B cell (primary cell): ENCODE data around the gene KRTAP10-2. TPM values are rescaled to one million over a fixed set of nuclear protein-coding genes. Genes with fewer than 3 reads are reported as not detected.

Source experiments
- ATAC-seq: fragments of 200-7000 bp; cut with Tn5 transposase; one replicate; pipeline ENCODE4 v1.10.0; 2021; ENCODE audit warnings: low read depth, mild to moderate bottlenecking, moderate number of reproducible peaks, moderate library complexity
- CTCF ChIA-PET: fragments of 350-600 bp; sonication (Branson Sonifier 250); formaldehyde crosslinking; loops from one replicate; lab custom pipeline; 2021; ENCODE audit warnings: antibody characterized with exemption, inconsistent platforms; lab: Charles Lee
- POLR2A ChIA-PET: fragments of 350-600 bp; sonication (Branson Sonifier 250); formaldehyde crosslinking; loops from one replicate; lab custom pipeline; 2021; ENCODE audit warnings: antibody characterized with exemption; lab: Charles Lee
- DNase-seq: peaks from one replicate; pipeline ENCODE4 v3.0.0; 2013
- H2AFZ ChIP-seq: 2 replicates; pipeline ENCODE4 v1.6.1; 2012; ENCODE audit warnings: mild to moderate bottlenecking, low read depth, low read length; ENCODE audit not compliant: insufficient read depth, poor library complexity, severe bottlenecking
- H3K27ac ChIP-seq, 2 donors: 1 replicate in 1 of 2; 2 replicates in 1 of 2; pipeline ENCODE4 v1.5.1; 2012 to 2013; ENCODE audit warnings: low read length in 2 of 2, mild to moderate bottlenecking in 2 of 2, moderate library complexity in 1 of 2
- H3K27me3 ChIP-seq, 4 experiments: fragments of 200-600 bp in 1 of 4; sonication (generic) in 1 of 4; replicated peaks in 1 of 4; 1 replicate in 2 of 4; 2 replicates in 2 of 4; pipeline versions ENCODE4 v1.6.1 to v1.7.0; 2013 to 2016; ENCODE audit warnings: low read length in 3 of 4, mild to moderate bottlenecking in 2 of 4, mixed read lengths in 1 of 4, moderate library complexity in 1 of 4; ENCODE audit not compliant: insufficient read depth in 4 of 4, control insufficient read depth in 3 of 4; ENCODE audit errors: control extremely low read depth in 1 of 4
- H3K36me3 ChIP-seq, 2 experiments: replicated peaks in 1 of 2; 1 replicate in 1 of 2; 2 replicates in 1 of 2; pipeline versions ENCODE4 v1.6.1 to v1.7.1; 2013; ENCODE audit warnings: low read length in 1 of 2; ENCODE audit not compliant: insufficient read depth in 2 of 2, control insufficient read depth in 1 of 2; ENCODE audit errors: control extremely low read depth in 1 of 2, extremely low read depth in 1 of 2
- H3K4me1 ChIP-seq, 2 donors: fragments of 200-600 bp in 1 of 2; sonication (generic) in 1 of 2; 1 replicate in 1 of 2; 2 replicates in 1 of 2; pipeline versions ENCODE4 v1.5.1 to v1.6.1; 2013 to 2017; ENCODE audit warnings: low read length in 2 of 2; ENCODE audit not compliant: control insufficient read depth in 2 of 2, insufficient read depth in 2 of 2
- H3K4me2 ChIP-seq: replicated peaks from 2 replicates; pipeline ENCODE3; 2012; ENCODE audit warnings: mild to moderate bottlenecking, low read depth, low read length; ENCODE audit not compliant: poor library complexity, severe bottlenecking
- H3K4me3 ChIP-seq, 5 experiments: fragments of 200-600 bp in 1 of 5; sonication (generic) in 1 of 5; 1 replicate in 3 of 5; 2 replicates in 2 of 5; pipeline versions ENCODE4 v1.5.1 to v1.7.0; 2011 to 2016; ENCODE audit warnings: low read length in 4 of 5, mild to moderate bottlenecking in 4 of 5, low read depth in 2 of 5, control low read depth in 1 of 5, moderate library complexity in 1 of 5; ENCODE audit not compliant: insufficient read depth in 1 of 5; ENCODE audit errors: control extremely low read depth in 1 of 5, extremely low read depth in 1 of 5
- H3K79me2 ChIP-seq: fragments of 200-600 bp; sonication (generic); one replicate; pipeline ENCODE4 v1.6.0; 2016; ENCODE audit warnings: low read length; ENCODE audit not compliant: control insufficient read depth, insufficient read depth
- H3K9ac ChIP-seq: fragments of 200-600 bp; sonication (generic); 2 replicates; pipeline ENCODE4 v1.6.1; 2017; ENCODE audit warnings: mild to moderate bottlenecking, low read length, moderate library complexity
- H3K9me3 ChIP-seq, 3 donors: one replicate each; pipeline versions ENCODE4 v1.6.1 to v1.7.1; 2013; ENCODE audit warnings: low read length in 2 of 3; ENCODE audit not compliant: control insufficient read depth in 2 of 3, insufficient read depth in 1 of 3; ENCODE audit errors: control extremely low read depth in 1 of 3
- H4K20me1 ChIP-seq: 2 replicates; pipeline ENCODE4 v1.6.0; 2012; ENCODE audit warnings: mild to moderate bottlenecking, low read length; ENCODE audit not compliant: insufficient read depth, control insufficient read depth, poor library complexity, severe bottlenecking
- H3K27ac Mint-ChIP-seq: one replicate; pipeline ENCODE4 v1.8.0; 2021; ENCODE audit warnings: mixed read lengths
- H3K27me3 Mint-ChIP-seq: one replicate; pipeline ENCODE4 v1.8.0; 2021; ENCODE audit warnings: mixed read lengths
- H3K4me1 Mint-ChIP-seq: one replicate; pipeline ENCODE4 v1.8.0; 2021; ENCODE audit warnings: mixed read lengths
- H3K4me3 Mint-ChIP-seq: one replicate; pipeline ENCODE4 v1.8.0; 2021; ENCODE audit warnings: mixed read lengths
- H3K9me3 Mint-ChIP-seq: one replicate; pipeline ENCODE4 v1.8.0; 2022; ENCODE audit warnings: mixed read lengths; ENCODE audit not compliant: insufficient read depth
- CTCF ChIP-seq: fragments of 200-600 bp; IDR thresholded peaks from one replicate; pipeline ENCODE4 v1.8.0; 2022; ENCODE audit warnings: antibody characterized with exemption, mild to moderate bottlenecking
- EZH2 ChIP-seq: IDR thresholded peaks from 2 replicates; pipeline ENCODE4 v1.6.1; 2012; ENCODE audit warnings: borderline replicate concordance, low read depth, mild to moderate bottlenecking, moderate library complexity, low read length; ENCODE audit not compliant: insufficient read depth, poor library complexity, severe bottlenecking
- WGBS: methylation state at CpG from one replicate; pipeline ENCODE4 v1.1.5; 2013; ENCODE audit warnings: missing lambda C conversion rate; ENCODE audit not compliant: insufficient coverage; 5-methylcytosine and 5-hydroxymethylcytosine counted together
- intact Hi-C: fragments of 100-400 bp; cut with micrococcal nuclease; formaldehyde crosslinking; loops from one replicate; pipeline ENCODE4 v1.10.0; 2022
- polyA plus RNA-seq: library from polyadenylated mRNA; depleted of rRNA; stranded (reverse); fragments of >200 nt; gene quantifications from 2 replicates; pipeline ENCODE4 v1.2.3, GENCODE V29; 2012
- total RNA-seq, 2 donors: library from RNA; stranded (reverse); fragments of 120-200 nt in 1 of 2; gene quantifications; 1 replicate in 1 of 2; 2 replicates in 1 of 2; pipeline versions ENCODE4 v1.2.3 to v1.2.4, GENCODE V29; 2013 to 2022

KRTAP10-2 gene
- total and polyA plus RNA-seq, 2 donors (not counting 1 experiment from before 2014, with no cell fraction given): not detected

GRCh38 chr21:44557491-44558328, 6.4 kb upstream of the KRTAP10-2 start:
- Histone ChIP-seq H4K20me1 (no peaks in the 10 kb centered on the region), H3K27me3 (peaks cover 0 to 13% (median 4%) of the 10 kb centered on the region in 4 experiments), H3K4me2 (no peak overlapping the region), H3K4me3 (no peak overlapping the region), H3K4me1 (peaks cover 0 to 11% of the 10 kb centered on the region in 2 donors), H3K36me3 (no peaks in the 10 kb centered on the region), H3K9me3 (peaks cover 0 to 10% (median 4%) of the 10 kb centered on the region in 3 donors), H3K9ac (no peak overlapping the region), H2AFZ (no peak overlapping the region), H3K27ac (no peak overlapping the region), H3K79me2 (no peaks in the 10 kb centered on the region)
- WGBS: 71% methylated on average over 30 of the region's 30 CpGs
- POLR2A ChIA-PET: no interaction called here
- H3K4me1 Mint-ChIP-seq: peaks cover 23% of the 10 kb centered on the region
- DNase-seq: no peak
- no peak overlapping the region for H3K4me3 Mint-ChIP-seq
- ATAC-seq: no peak
- H3K27me3 Mint-ChIP-seq: peaks cover 46% of the 10 kb centered on the region
- TF ChIP-seq EZH2: no peak
- no peak for TF ChIP-seq CTCF
- CTCF ChIA-PET: interaction anchor here (1.2 kb wide), 1 partner anchor 382 kb away, joined by 3 read pairs; the partner anchor contains the start of gene SLX9
- H3K9me3 Mint-ChIP-seq: peaks cover 9% of the 10 kb centered on the region
- intact Hi-C loops: no loop called here
- H3K27ac Mint-ChIP-seq: no peak overlapping the region

- TF ChIP-seq CTCF: no peak
- no peak for TF ChIP-seq EZH2
- Mint-ChIP-seq H3K4me1 (peaks cover 20% of the 10 kb centered on the region), H3K27ac (no peak overlapping the region), H3K27me3 (peaks cover 48% of the 10 kb centered on the region), H3K9me3 (peaks cover 4% of the 10 kb centered on the region), H3K4me3 (peak overlapping the region; percentile 10)
- POLR2A ChIA-PET: no interaction called here
- no peak overlapping the region for H3K9ac ChIP-seq
- H3K36me3 ChIP-seq: no peaks in the 10 kb centered on the region
- H3K4me3 ChIP-seq: no peak overlapping the region
- DNase-seq (peak; percentile 43), ATAC-seq (peak; percentile 39)
- WGBS: 28% methylated on average over 4 of the region's 9 CpGs
- no peaks in the 10 kb centered on the region for H3K79me2 ChIP-seq
- intact Hi-C loops: no loop called here
- CTCF ChIA-PET: interaction anchor here (1.2 kb wide), 1 partner anchor 383 kb away, joined by 3 read pairs; the partner anchor contains the start of gene SLX9
- no peak overlapping the region for H3K4me2 ChIP-seq
- H3K4me1 ChIP-seq: peaks cover 0 to 11% of the 10 kb centered on the region in 2 donors
- H3K27ac ChIP-seq: no peak overlapping the region
- peaks cover 0 to 13% (median 4%) of the 10 kb centered on the region in 4 experiments for H3K27me3 ChIP-seq
- H2AFZ ChIP-seq: no peak overlapping the region
- H3K9me3 ChIP-seq: peaks cover 0 to 10% (median 0%) of the 10 kb centered on the region in 3 donors
- H4K20me1 ChIP-seq: no peaks in the 10 kb centered on the region
Measured at GRCh38 chr21:44556879-44557278, 5.6 kb upstream of the KRTAP10-2 start.
